NCI-H82 (cell line): Measurements from ENCODE around the gene ECE1.
"Not testable (repeated sequence)": the region's sequence is repeated elsewhere in the genome, so short reads cannot be mapped to it uniquely, and the experiment has no call there.

Experiments
- DNase-seq: peaks from one replicate; lab custom pipeline; 2025; lab: John Stamatoyannopoulos, UW

Gene ECE1

DNA sequence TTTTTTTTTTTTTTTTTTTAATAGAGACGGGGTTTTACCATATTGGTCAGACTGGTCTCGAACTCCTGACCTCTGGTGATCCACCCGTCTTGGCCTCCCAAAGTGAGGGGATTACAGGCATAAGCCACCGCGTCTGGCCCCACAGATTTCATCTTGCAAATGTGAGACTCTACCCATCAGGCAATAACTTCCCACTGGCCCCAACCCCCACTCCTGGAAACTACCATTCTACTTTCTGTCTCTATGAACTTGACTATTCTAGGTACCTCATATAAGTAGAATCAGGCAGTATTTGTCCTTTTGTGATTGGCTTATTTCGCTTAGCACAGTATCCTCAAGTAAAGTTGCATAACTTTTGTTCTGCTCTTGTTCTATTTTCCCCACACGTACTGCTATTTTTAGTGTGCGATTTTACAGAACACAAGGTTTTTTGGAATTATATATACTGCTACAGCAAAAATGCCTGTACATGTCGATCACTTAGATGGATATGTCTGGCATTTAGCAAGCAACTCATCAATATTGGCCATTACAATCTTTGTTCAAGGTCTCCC, 40.2 kb downstream of the ECE1 start:
- no peak for DNase-seq

DNA sequence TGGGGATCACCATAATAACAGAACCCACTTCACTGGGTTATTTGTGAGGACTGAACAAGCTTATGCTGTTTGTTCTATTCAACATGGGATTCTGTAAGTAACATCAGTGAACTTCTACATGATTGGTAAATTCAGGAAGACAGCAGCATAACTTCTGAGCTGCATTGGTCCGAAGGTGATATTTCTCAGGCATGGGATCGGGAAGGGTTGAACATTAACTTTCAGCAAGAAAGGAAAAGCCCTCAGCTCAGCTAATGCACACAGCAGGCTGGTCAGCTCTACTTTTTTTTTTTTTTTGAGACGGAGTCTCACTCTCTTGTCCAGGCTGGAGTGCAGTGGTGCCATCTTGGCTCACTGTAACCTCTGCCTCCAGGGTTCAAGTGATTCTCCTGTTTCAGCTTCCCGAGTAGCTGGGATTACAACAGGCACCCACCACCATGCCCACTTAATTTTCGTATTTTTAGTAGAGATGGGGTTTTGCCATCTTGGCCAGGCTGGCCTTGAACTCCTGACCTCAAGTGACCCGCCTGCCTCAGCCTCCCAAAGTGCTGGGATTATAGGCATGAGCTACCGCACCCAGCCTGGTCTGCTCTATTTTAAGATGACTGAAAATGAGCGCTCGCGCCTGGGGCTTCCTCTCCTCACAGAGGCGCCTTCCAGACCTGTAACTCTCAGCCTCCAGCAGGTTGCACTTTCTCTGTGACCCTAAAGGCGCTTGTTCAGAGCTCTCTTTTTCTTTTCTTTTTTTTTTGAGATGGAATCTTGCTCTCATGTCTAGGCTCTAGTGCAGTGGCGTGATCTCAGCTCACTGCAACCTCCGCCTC, 42.2 kb downstream of the ECE1 start:
- DNase-seq = no peak

DNA sequence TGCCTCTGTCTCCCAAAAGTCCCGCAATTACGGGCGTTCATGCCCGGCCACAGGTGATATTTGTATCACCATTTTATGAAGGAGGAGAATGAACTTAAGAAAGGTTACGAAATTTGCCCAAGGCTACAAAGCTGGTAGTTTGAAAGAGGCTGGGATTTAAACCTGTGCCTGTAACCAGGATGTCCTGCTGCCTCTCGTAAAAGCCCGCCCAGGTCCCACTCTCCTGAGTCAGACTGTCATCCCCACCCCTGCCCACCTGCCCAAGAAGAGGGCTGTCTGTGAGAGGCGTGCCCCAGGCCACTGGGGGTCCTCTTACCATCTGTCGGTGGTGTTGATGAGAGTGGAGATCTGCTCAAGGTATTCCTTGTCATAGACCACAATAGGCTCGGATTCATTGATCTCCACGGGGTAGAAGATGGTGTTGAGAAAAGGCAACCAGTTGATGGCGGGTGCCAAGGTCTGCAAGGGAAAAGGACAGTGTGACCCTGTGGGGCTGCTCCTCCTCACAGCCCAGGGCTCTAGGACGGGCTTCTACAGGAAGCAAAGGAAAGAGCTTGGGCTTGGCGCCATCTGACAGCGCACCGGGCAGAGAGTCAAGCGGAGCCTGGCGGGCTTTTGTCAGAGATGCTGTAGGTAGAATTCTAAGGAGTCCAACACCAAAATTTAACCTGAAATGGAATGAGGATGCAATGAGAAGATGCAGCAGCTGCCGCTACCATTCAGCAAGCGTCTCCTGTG, 43.2 kb downstream of the ECE1 start:
- no peak for DNase-seq

GRCh38 chr1:21245688-21246229, 44.5 kb downstream of the ECE1 start:
- DNase-seq = no peak

DNA sequence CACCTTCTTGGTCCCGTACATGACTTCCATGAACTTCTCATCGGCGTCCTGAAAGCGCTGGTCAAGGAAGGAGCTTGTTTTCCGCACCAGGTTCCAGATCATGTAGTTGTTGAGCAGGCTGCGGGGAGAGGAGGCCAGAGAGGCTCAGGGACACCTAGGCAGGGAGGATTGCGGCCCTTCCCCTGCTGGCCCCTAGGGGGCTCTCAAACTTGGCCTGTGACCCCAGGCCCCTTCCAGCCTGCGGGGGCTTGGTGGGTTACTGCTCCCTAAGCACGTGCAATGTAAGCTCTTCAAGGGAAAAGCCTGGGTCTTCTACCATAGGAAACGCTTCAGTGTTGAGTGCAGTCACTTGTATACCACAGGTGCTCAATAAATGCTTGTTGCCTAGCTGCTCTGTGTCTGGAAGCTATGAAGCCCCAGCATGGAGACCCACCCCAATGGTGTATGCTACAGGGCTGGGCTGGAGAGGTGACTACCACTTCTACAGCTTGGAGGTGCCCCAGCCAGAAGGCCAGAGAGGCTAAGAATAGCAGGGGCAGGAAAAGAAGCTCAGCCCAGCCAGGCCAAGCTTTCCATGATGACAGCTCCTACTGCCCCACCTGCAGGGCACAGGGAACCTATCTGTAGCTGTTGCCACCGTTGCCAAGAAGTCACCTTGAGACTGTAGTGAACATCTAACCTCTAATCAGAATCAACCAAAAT, 45.1 kb downstream of the ECE1 start:
- DNase-seq = peak; percentile 31

- DNase-seq = no peak
Measured at GRCh38 chr1:21244154-21244553, 46.1 kb downstream of the ECE1 start.

DNA sequence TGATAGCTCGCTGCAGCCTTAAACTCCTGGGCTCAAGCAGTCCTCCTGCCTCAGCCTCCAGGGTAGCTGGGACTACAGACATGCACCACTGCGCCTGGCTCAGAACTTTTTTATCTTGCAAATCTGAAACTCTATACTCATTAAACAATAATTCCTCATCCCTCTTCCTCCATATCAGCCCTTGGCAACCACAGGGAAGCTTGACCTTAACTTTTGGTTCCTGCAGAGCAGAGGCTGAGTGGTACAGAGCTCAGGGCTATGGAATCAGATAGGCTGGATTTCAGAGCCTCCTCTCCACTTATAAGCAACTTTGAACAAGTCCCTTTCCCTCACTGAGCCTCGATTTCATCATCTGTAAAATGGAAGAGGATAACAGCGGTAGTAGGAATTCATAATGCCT, 47.4 kb downstream of the ECE1 start:
- no peak for DNase-seq

- DNase-seq = no peak
Measured at GRCh38 chr1:21241771-21242581, 48.3 kb downstream of the ECE1 start.

DNA sequence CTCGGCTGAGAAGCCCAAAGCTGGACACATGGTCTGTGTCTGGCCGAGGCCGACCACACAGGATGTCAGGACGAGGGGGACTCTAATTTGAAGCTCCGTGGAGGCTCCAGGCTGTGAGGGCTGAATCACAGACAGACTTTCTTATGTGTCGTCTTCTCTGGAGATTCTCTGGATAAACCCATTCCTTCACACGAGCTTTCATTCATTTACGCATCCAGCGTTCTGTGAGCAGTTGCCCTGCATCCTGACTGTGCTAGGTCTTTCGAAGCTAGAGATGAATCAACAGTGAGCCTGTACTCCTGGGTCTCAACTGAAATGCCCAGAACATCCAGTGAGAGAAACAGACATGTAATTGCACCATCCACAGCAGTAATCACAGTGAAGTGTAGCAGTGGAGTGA, 49.6 kb downstream of the ECE1 start:
- no peak for DNase-seq

- no peak for DNase-seq
Measured at GRCh38 chr1:21239221-21239620, 51.0 kb downstream of the ECE1 start.

DNA sequence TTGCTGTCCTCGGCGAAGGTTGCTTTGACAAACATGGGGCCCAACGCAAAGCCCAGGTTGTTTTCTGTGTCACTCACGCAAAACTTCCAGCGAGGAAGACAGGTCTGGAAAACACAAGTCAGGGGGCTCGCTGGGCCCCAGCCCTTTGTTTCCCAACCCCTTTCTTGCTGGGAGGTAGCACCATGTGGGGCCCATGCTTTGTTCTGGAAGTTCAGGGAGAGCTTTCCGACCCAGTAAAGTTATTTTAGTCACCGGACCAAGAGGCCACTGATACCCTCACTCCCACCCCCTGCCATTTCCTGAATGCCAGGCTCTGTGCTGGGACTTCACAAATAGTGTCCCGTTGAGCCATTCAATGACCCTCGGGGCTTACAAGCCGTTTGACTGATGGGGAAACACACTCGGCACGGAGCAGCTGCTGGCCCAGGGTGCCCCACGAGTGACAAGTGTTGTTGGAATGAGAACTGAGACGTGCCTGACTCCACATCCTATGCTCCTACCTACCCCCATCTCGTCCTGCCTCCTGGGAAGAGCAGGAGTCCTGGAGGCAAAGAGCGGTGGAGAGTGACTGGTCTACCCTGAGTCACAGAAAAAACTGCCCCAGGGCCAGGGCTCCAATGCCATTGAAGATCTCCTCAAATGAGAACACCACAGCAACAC, 52.0 kb downstream of the ECE1 start:
- DNase-seq = no peak

DNA sequence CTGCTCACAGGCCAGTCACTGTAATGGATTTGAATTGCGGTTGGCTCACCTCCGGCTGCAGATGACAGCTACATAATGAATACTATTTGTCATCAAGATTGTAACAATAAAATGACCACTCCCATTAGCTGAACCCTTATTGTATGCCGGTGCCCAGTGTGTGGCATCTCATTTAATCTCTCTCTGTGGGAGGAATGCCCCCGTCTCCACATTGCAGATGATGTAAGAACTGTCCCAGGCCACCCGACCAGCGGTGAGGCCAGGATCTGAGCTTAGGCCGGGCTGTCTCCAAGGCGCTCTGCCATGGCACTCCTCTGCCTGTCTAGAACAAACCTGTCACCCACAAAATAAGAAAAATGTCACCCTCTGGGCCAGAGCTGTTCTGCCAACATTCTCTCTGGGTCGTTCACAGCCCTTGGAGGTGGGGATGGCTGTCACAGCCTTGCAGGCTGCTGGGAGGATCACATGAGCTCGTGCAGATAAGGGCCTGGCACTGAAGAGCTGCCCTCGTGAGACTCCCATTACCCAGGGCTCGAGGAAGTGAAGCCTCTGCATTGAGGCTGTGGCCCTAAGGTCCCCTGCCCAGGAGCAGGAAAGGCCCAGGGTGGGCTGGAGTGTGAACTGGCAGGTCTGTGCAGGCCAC, 52.7 kb downstream of the ECE1 start:
- DNase-seq = no peak

DNA sequence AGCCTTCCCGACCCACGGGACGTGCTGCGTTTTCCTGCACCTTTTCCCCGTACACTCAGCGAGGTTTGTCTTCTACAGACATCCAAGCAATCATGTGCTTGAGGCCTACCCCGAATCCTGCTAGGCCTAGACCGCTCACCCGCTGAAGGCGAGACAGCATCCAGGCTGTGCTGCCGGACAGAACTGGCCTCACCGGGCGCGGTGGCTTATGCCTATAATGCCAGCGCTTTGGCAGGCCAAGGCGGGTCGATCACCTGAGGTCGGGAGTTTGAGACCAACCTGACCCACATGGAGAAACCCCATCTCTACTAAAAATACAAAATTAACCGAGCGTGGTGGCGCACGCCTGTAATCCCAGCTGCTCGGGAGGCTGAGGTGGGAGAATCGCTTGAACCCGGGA, 54.1 kb downstream of the ECE1 start:
- DNase-seq = no peak

DNA sequence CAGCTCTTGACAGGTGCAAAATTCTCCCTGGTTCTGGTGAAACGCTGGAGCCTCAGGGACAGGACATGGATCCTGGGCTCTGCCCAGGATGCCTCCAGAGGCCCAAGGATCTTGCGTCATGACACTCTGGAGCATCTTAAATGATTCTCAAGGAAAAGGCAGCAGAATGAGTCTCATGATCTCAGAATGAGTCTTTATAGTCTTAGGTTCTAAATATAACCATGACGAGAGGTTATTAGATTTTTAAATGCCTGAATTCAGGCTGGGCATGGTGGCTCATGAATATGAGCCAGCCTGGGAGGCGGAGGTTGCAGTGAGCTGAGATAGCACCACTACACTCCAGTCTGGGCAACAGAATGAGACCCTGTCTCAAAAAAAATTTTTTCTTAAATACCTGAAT, 55.5 kb downstream of the ECE1 start:
- no peak for DNase-seq

- DNase-seq = no peak
Measured at GRCh38 chr1:21233490-21233889, 56.8 kb downstream of the ECE1 start.

DNA sequence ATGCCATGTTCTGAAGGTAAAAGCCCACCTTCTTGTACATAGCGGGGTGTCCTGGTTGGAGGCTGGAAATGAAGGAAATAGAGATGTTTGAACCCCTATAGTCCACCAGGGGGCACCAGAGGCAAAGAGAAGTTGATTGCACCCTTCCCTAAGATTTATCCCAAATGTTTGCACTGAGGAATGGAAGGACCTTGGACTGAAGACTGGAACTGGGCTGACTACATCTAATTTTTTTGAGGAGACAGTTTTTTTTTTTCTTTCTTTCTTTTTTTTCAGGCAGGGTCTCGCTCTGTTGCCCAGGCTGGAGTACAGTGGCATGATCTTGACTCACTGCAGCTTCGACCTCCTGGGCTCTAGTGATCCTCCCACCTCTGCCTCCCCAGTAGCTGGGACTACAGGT, 58.2 kb downstream of the ECE1 start:
- DNase-seq = peak; percentile 85

DNA sequence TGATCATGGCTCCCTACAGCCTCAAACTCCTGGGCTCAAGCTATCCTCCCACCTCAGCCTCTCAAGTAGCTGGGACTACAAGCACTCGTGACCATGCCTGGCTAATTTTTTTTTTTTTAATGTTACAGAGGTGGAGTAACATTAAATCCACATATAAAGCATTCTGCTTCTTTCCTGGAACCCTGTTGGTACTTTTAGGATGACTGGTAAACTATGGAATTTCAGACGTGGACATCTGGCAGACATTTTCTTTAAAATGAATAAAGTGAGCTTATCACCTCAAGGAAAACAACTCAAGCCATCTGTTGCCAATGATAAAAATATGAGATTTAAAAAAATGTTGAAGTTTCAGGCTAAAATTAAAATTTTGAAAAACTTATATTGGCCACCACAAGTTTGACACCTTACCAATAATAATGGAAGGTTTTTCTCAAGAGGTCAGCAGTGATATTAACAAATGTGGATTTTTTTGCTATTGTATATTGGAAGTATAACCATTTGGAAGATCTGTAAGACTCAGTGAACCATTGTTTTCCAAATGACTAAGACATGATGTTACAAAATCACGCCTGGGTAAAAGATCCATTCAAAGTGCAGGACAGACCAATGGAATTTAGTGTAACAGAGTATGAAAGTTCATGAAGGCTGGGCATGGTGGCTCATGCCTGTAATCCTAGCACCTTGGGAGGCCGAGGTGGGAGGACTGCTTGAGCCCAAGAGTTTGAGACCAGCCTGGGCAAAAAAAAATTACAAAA, 60.8 kb downstream of the ECE1 start:
- DNase-seq = no peak

DNA sequence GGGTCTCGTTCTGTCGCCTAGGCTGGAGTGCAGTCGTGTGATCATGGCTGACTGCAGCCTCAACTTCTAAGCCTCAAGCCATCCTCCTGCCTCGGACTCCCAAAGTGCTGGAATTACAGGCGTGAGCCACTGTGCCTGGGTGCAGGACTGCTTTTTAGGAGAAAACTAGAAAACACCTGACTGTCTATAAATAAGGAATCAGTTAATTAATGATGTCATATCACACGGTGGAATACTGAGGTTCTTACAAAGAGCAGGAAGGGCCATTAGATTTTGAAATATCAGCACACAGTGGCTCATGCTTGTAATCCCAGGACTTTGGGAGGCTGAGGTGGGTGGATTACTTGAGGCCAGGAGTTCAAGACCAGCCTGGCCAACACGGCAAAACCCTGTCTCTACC, 62.0 kb downstream of the ECE1 start:
- not testable (repeated sequence) for DNase-seq

DNA sequence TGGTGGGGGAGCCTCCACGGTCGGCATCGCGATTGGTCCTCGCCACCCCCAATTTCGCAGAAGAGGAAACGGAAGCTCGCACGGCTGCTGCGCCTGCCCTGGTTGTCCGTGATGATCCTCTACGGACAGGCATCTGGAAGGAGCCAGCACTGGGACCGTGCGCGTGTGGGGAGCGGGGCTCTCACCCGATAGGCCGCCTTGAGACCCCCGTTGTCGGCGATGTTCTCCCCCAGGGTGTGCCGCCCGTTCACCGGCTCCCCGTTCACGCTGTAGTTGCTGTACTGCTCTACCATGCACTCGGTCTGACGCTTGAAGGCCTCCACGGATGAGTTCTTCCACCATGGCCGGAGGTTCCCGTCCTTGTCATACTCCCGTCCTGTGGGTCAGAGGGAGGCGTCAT, 65.2 kb downstream of the ECE1 start:
- no peak for DNase-seq

DNA sequence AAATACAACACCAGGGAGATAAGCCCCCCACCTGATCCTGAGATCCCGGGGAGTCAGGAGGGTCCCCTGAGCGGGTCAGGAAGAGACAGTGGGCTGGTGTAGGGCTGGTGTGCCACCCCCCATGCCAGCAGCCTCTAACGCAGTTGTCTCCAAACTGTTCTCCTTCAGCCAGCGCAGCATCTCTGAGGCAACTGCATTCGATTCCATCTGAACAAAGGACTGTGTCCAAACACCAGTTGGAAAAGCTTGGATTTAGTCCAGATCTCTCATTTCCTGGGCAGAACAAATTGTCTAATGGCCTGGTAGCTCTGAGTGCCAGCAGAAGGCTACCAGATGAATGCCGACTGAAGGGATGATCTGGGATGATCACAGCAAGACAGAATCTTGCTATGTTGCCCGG, 69.4 kb downstream of the ECE1 start:
- no peak for DNase-seq
